Measurements from ENCODE around the gene PAQR8. TPM values are rescaled to one million over a fixed set of nuclear protein-coding genes. Genes with fewer than 3 reads are reported as not detected.

Gene PAQR8
- total and polyA plus RNA-seq, 2 of the 13 experiments (the other 11 are each of a cell fraction or from before 2014, with no cell fraction given) = 37.7 to 50.7 TPM

DNA sequence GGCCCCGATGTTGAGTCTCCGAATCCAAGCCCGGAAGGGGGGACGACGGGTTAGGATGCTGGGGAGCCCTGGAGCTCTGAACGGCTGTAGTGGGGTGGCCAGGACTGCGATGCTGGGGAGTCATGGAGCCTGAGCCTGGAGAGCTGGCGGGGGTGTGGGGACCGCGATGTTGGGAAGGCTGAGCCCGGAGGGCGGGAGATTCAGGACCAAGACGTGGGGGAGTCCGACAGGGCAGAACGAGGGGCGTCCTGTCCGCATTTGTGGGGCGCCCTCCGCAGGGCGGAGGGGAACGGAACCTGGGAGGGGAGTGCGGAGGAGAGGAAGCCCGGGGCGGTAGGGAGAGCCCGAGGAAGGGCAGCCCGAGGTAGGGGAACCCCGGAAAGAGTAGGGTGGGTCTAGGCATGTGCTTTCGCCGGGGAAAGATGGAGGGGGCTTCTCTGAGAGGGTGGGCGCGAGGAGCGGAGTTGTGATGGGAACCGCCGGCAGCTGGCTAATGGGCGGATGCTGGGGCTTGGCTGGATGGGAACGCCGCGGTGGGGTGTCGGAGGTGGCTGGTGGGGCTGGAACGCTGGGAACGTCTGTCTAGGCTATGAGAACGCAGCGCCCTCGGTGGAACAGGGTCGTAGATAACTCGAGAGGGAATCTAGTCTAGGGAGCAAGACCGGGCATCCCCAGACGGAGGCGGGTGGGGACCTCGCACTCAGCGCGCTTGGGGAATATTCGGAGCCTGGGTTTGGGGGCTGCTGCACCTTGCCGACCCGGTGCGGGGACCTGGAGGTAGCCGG is 684 bp downstream of the PAQR8 start:
- FAIRE-seq (no peak), ATAC-seq (peak; percentile 68), DNase-seq (ENCODE audit: low spot score) (no peak)
- Histone ChIP-seq H3K36me3 (replicated peaks in 1 of 2; ENCODE audit: control insufficient read depth in 1 of 2, insufficient read depth in 2 of 2, low read length in 2 of 2) (no peaks in the 10 kb centered on the region; a peak in 4 of 5 replicates), H3K4me3 (replicated peaks in 1 of 3; ENCODE audit: insufficient read depth in 1 of 3, low read depth in 2 of 3, low read length in 3 of 3) (peak overlapping the region; percentile 79 to 100 (median 95)), H3K79me2 (ENCODE audit: insufficient read depth, low read length) (peaks cover 58% of the 10 kb centered on the region), H3K27ac (ENCODE audit: extremely low read length, insufficient read depth, low read length) (peak overlapping the region; percentile 60), H3K9ac (ENCODE audit: insufficient read depth, low read depth, low read length) (peak overlapping the region; percentile 86), H3K4me1 (ENCODE audit: insufficient read depth, low read length) (peaks cover 64% of the 10 kb centered on the region), H3K4me2 (ENCODE audit: low read depth, low read length) (peak overlapping the region; percentile 95), H2AFZ (ENCODE audit: low read length) (no peak overlapping the region), H3K27me3 (ENCODE audit: control insufficient read depth in 1 of 2, insufficient read depth in 2 of 2, low read length in 2 of 2) (no peaks in the 10 kb centered on the region; a peak in 1 of 5 replicates), H4K20me1 (ENCODE audit: insufficient read depth, low read length) (peaks cover 7% of the 10 kb centered on the region; the same call in 1 of the 2 replicates), H3K9me3 (ENCODE audit: low read length) (no peaks in the 10 kb centered on the region)
- whole genome bisulfite sequencing (ENCODE audit: low lambda C conversion rate) = 2% methylated on average over 43 of the region's 57 CpGs
- POLR2A ChIA-PET = interaction anchor here (1.0 to 3.8 kb wide), 11 partner anchors 9 to 91 kb away, joined by 4 to 50 read pairs (median 10); partner anchors contain the start of gene MCM3
- intact Hi-C loops (cut with micrococcal nuclease; ENCODE audit: unreplicated experiment) = loop anchor here (1.0 to 5.0 kb wide), 3 partner anchors 38 to 78 kb away; partner anchors contain the start of gene MCM3
- no TSS peak for BruUV-seq (replicated peaks)
- CTCF ChIA-PET (ENCODE audit: low intra/inter-chr PET ratio, low total read pairs) = interaction anchor here (1.5 kb wide), 1 partner anchor 38 kb away, joined by 5 read pairs; no protein-coding TSS in a partner anchor
- in situ Hi-C loops (cut with HindIII; ENCODE audit: extremely low pct_ligation_motif_present, low pct_unique_long_range_greater_than_20kb) = no loop called here
- TF ChIP-seq ZBTB1 (CRISPR knock-in tag; IDR thresholded peaks at IDR 0.05; ENCODE audit: borderline replicate concordance) (no peak), ZNF557 (CRISPR knock-in tag; IDR thresholded peaks at IDR 0.05) (no peak; the same call in 1 of the 2 replicates), NFIB (CRISPR knock-in tag; IDR thresholded peaks at IDR 0.05; ENCODE audit: borderline replicate concordance) (no peak), ZNF570 (CRISPR knock-in tag; IDR thresholded peaks at IDR 0.05; ENCODE audit: borderline replicate concordance) (no peak), ETV5 (CRISPR knock-in tag; IDR thresholded peaks at IDR 0.05; ENCODE audit: borderline replicate concordance) (no peak), TBX2 (CRISPR knock-in tag; IDR thresholded peaks at IDR 0.05; ENCODE audit: borderline replicate concordance) (peak; percentile 59; the same call in 1 of the 2 replicates), ATF7-NPFF (CRISPR knock-in tag; IDR thresholded peaks at IDR 0.05; ENCODE audit: low read depth) (no peak), DNMT3B (CRISPR knock-in tag; conservative IDR thresholded peaks at IDR 0.05) (peak; percentile 53; the same call in 1 of the 2 replicates), BCL6 (CRISPR knock-in tag; IDR thresholded peaks at IDR 0.05) (no peak)
- TF ChIP-seq, protein P1, sequence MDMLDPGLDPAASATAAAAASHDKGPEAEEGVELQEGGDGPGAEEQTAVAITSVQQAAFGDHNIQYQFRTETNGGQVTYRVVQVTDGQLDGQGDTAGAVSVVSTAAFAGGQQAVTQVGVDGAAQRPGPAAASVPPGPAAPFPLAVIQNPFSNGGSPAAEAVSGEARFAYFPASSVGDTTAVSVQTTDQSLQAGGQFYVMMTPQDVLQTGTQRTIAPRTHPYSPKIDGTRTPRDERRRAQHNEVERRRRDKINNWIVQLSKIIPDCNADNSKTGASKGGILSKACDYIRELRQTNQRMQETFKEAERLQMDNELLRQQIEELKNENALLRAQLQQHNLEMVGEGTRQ (IDR thresholded peaks at IDR 0.05; ENCODE audit: low read depth, low read length) = no peak
- TF ChIP-seq, protein P1 (CRISPR knock-in tag; IDR thresholded peaks at IDR 0.05; ENCODE audit: borderline replicate concordance) = no peak
- TF ChIP-seq, protein P2, sequence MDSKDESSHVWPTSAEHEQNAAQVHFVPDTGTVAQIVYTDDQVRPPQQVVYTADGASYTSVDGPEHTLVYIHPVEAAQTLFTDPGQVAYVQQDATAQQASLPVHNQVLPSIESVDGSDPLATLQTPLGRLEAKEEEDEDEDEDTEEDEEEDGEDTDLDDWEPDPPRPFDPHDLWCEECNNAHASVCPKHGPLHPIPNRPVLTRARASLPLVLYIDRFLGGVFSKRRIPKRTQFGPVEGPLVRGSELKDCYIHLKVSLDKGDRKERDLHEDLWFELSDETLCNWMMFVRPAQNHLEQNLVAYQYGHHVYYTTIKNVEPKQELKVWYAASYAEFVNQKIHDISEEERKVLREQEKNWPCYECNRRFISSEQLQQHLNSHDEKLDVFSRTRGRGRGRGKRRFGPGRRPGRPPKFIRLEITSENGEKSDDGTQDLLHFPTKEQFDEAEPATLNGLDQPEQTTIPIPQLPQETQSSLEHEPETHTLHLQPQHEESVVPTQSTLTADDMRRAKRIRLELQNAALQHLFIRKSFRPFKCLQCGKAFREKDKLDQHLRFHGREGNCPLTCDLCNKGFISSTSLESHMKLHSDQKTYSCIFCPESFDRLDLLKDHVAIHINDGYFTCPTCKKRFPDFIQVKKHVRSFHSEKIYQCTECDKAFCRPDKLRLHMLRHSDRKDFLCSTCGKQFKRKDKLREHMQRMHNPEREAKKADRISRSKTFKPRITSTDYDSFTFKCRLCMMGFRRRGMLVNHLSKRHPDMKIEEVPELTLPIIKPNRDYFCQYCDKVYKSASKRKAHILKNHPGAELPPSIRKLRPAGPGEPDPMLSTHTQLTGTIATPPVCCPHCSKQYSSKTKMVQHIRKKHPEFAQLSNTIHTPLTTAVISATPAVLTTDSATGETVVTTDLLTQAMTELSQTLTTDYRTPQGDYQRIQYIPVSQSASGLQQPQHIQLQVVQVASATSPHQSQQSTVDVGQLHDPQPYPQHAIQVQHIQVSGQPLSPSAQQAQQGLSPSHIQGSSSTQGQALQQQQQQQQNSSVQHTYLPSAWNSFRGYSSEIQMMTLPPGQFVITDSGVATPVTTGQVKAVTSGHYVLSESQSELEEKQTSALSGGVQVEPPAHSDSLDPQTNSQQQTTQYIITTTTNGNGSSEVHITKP (CRISPR knock-in tag; IDR thresholded peaks at IDR 0.05; ENCODE audit: low read depth) = no peak
- TF ChIP-seq, protein P3, sequence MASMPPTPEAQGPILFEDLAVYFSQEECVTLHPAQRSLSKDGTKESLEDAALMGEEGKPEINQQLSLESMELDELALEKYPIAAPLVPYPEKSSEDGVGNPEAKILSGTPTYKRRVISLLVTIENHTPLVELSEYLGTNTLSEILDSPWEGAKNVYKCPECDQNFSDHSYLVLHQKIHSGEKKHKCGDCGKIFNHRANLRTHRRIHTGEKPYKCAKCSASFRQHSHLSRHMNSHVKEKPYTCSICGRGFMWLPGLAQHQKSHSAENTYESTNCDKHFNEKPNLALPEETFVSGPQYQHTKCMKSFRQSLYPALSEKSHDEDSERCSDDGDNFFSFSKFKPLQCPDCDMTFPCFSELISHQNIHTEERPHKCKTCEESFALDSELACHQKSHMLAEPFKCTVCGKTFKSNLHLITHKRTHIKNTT (CRISPR knock-in tag; IDR thresholded peaks at IDR 0.05) = no peak
